HEK293 (cell line): ENCODE measurements around the gene TOMM34.

Source experiments
- CTCF ChIP-seq: fragments of 450-650 bp; formaldehyde crosslinking; IDR thresholded peaks from 2 replicates; pipeline ENCODE4 v1.5.1; 2016; ENCODE audit warnings: missing biosample characterization, missing genetic modification characterization
- KLF10 ChIP-seq: fragments of 450-650 bp; IDR thresholded peaks from 2 replicates; pipeline ENCODE4 v1.5.1; 2018; ENCODE audit warnings: missing biosample characterization, mild to moderate bottlenecking, missing genetic modification characterization
- REST ChIP-seq: fragments of 450-650 bp; formaldehyde crosslinking; IDR thresholded peaks from 2 replicates; pipeline ENCODE4 v1.5.1; 2016; ENCODE audit warnings: missing biosample characterization, missing genetic modification characterization
- ZBTB7A ChIP-seq: fragments of 450-650 bp; formaldehyde crosslinking; IDR thresholded peaks from 2 replicates; pipeline ENCODE4 v1.5.1; 2016; ENCODE audit warnings: low read depth, missing biosample characterization, missing genetic modification characterization
- ZNF121 ChIP-seq: fragments of 450-650 bp; formaldehyde crosslinking; IDR thresholded peaks from 2 replicates; pipeline ENCODE4 v1.5.1; 2016; ENCODE audit warnings: missing biosample characterization, missing genetic modification characterization
- ZNF629 ChIP-seq: fragments of 450-650 bp; formaldehyde crosslinking; IDR thresholded peaks from 2 replicates; pipeline ENCODE4 v1.5.1; 2017; ENCODE audit warnings: missing biosample characterization, missing genetic modification characterization

- TF ChIP-seq REST (no peak), ZNF121 (no peak), CTCF (tag by site-specific recombination) (no peak), ZNF629 (tag by site-specific recombination) (no peak), KLF10 (no peak), ZBTB7A (no peak)
These were observed 27.3 kb downstream of the TOMM34 start for GRCh38 chr20:44932916-44933315.
